Measurements from ENCODE around the gene PSAP. TPM values are rescaled to one million over a fixed set of nuclear protein-coding genes. Genes with fewer than 3 reads are reported as not detected.

PSAP gene
- total RNA-seq, 4 donors from 2014 or later, result 937 to 1,475 (median 1,210) TPM

DNA sequence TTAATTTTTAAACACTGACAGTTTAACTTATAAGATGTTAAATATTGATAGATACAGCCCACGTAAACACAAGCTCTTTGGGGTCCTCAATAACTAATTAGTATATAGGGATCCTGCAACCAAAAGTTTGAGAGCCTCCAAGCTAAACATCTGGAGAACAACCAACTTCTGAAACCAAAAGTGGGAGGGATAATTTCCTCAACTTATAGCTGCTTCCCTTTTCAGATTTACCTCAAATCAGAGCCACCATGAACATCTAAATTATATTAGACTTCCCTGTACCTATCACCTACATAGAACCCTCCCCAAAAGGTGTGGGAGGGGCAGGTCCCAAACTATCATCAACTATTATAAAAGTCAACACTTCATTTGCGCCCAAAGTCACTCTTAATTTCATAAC is 8.6 kb downstream of the PSAP start:
- ATAC-seq (ENCODE audit: low FRiP score) (no peak), DNase-seq (ENCODE audit: low spot score) (no peak)
- TF ChIP-seq, protein P1, sequence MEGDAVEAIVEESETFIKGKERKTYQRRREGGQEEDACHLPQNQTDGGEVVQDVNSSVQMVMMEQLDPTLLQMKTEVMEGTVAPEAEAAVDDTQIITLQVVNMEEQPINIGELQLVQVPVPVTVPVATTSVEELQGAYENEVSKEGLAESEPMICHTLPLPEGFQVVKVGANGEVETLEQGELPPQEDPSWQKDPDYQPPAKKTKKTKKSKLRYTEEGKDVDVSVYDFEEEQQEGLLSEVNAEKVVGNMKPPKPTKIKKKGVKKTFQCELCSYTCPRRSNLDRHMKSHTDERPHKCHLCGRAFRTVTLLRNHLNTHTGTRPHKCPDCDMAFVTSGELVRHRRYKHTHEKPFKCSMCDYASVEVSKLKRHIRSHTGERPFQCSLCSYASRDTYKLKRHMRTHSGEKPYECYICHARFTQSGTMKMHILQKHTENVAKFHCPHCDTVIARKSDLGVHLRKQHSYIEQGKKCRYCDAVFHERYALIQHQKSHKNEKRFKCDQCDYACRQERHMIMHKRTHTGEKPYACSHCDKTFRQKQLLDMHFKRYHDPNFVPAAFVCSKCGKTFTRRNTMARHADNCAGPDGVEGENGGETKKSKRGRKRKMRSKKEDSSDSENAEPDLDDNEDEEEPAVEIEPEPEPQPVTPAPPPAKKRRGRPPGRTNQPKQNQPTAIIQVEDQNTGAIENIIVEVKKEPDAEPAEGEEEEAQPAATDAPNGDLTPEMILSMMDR (IDR thresholded peaks at IDR 0.05), result no peak

DNA sequence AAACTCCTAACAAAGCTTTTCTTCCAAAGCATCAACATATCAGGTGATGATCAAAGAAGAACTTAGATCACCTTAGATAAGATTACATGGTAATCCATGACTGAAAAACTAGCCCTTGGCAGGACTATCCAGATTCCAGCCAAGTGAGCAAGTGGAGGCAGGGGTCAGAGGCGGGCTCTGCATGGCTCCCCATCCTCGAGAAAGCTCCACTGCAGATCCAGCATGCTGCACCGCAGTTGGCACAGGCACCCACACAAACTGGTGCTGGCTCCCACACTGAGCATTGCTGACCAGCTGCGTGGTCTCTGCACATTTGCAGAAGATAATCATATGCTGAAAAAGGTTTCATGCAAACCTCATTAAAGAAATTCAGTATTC is 10.1 kb downstream of the PSAP start:
- TF ChIP-seq, protein P1 (IDR thresholded peaks at IDR 0.05), result no peak
- DNase-seq (ENCODE audit: low spot score) (no peak), ATAC-seq (ENCODE audit: low FRiP score) (no peak)

GRCh38 chr10:71840177-71840957 is 10.7 kb downstream of the PSAP start:
- TF ChIP-seq, protein P1 (IDR thresholded peaks at IDR 0.05), result no peak
- peak; percentile 75 for DNase-seq (ENCODE audit: low spot score)

DNA sequence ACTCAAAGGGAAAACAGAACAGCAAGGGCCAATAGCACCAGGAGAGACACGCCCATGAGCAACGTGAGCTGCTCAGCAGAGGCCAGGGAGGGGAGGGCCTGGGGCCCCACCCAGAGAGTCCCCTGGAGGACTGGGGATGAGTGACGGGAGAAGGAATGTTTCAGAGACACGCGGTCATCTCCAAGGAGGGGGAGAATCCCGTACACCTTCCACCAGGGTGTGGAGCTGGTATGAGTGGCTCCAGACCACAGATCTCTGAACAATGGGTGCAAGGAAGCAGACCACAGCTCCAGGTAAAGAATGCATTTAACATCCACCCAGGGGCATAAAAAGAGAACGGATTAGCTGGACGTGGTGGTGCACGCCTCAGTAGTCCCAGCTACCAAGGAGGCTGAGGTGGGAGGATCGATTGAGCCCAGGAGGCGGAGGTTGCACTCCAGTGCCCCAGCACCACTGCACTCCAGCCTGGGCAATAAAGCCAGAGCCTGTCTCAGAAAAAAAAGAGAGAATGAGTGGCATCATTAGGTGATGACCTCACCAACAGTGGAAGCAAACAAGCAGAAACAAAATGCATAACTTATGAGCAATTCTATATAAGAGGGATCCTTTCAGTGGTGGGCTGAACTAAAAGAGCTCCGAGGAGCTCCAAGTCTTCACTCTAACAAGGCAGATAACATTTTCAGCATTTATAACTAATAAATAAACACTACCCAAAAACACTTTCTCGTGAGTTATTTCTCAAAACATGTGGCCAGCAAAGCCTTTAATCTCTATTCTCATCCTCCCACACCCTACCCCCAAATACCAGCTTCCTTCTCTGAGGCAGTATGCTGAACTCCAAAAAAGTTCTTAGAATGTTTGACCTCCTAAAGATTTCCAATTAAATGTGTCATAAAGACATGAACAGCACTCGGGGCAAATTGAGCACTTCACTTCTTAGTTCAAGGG is 12.5 kb downstream of the PSAP start:
- ATAC-seq (ENCODE audit: low FRiP score) (peak; percentile 18), DNase-seq (ENCODE audit: low spot score) (no peak)
- TF ChIP-seq, protein P1 (IDR thresholded peaks at IDR 0.05), result no peak

More at GRCh38 chr10:71840177-71840957, 10.7 kb downstream of the PSAP start:
- peak; percentile 55 for ATAC-seq (ENCODE audit: low FRiP score)

DNA sequence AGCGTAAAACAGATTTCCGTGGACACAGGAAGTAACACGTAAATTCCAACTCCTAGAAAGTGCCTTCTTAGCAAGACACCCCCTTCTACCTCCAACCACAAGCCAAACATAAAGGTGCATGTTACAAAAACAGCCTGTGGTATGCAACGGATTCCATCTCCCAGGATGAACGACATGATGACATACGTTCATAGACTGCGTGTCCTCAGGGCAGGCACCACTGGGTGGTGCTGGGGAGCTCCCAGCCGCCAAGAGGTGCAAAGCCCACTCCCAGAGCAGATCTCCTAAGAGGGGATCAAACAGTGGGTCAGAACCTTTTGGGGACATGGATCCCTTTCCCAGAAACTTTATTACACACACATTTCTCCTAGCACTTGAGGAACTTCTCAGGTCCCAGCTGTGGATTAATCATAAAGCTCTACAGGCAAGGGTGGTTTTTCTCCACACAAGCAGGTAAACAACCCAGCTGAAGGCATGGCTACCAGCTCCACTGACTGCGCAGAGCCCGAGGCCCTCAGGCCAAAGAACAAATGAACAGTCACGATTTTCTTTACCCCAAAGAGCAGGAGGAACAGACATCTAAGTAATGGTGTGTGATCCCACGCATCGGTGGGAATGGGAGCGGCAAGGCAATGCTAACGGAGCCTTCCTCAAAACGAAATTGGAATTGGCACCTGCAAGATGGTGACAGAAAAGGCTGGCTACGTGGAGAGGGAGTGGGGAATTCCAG is 13.8 kb downstream of the PSAP start:
- no peak for ATAC-seq (ENCODE audit: low FRiP score)
- DNase-seq (ENCODE audit: low spot score), result no peak
- TF ChIP-seq, protein P1 (IDR thresholded peaks at IDR 0.05), result no peak

DNA sequence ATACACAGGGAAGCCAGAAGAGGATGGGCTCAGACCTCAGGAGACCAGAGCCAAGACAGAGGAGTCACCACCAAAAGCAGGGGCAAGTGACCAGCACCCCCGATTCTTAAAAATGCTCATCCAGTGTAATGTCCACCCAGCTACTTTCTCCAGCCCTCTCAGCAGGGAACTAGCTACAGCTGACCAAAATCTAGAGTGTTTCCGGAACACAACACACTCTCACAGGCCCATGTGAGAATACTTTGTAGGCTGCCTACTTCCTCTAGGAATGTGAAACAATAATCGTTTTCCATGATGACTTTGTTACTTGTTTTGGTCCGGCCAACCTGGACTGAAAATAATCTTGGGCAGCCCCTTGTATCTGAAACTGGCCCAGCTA is 14.5 kb downstream of the PSAP start:
- DNase-seq (ENCODE audit: low spot score) (no peak), ATAC-seq (ENCODE audit: low FRiP score) (peak; percentile 1)
- TF ChIP-seq, protein P1 (IDR thresholded peaks at IDR 0.05), result no peak
